Choroid plexus epithelial cell (primary cell): ENCODE measurements around the gene THG1L.

Source experiments
- DNase-seq: peaks from one replicate; pipeline ENCODE4 v3.0.0-alpha.2; 2010; ENCODE audit warnings: low read depth
- H3K4me3 ChIP-seq: 2 replicates; pipeline ENCODE4 v1.5.1; 2011; ENCODE audit warnings: low read depth, mild to moderate bottlenecking, control low read depth, low read length, moderate library complexity
- CTCF ChIP-seq: conservative IDR thresholded peaks from 2 replicates; pipeline ENCODE4 v1.5.1; 2011; ENCODE audit warnings: low read depth, mild to moderate bottlenecking, control low read depth, inconsistent platforms, low read length, moderate library complexity

Gene THG1L

GRCh38 chr5:157743163-157744050, 12.2 kb downstream of the THG1L start, which contains the start of gene LSM11:
LSM11 (plus strand) TSS chr5:157743712; CDS start chr5:157743751, 39 bp downstream.
- peak; percentile 77 for TF ChIP-seq CTCF
- peak within 1 kb of the TSS; percentile 81 for H3K4me3 ChIP-seq
- peak; percentile 84 for DNase-seq

- H3K4me3 ChIP-seq: peak overlapping the region; percentile 81
- DNase-seq: no peak
- TF ChIP-seq CTCF: no peak
These were observed 13.1 kb downstream of the THG1L start for GRCh38 chr5:157744051-157745011.

- DNase-seq: no peak
- no peak overlapping the region for H3K4me3 ChIP-seq
- no peak for TF ChIP-seq CTCF
These were observed 13.8 kb downstream of the THG1L start for GRCh38 chr5:157745041-157745456.

- DNase-seq: no peak
- H3K4me3 ChIP-seq: no peak overlapping the region
- TF ChIP-seq CTCF: no peak
These were observed 16.0 kb downstream of the THG1L start for GRCh38 chr5:157747173-157747740.

- H3K4me3 ChIP-seq: no peak overlapping the region
- TF ChIP-seq CTCF: no peak
- peak; percentile 51 for DNase-seq
These were observed 16.8 kb downstream of the THG1L start for GRCh38 chr5:157747766-157748700.
